Right atrium auricular region (tissue), 2 donors: Measurements from ENCODE around the gene SPRED2. TPM values are rescaled to one million over a fixed set of nuclear protein-coding genes. Genes with fewer than 3 reads are reported as not detected.

Experiments used
- DNase-seq: peaks from one replicate; pipeline ENCODE4 v3.0.0-alpha.2; 2019; ENCODE audit warnings: low spot score
- H3K27ac ChIP-seq, 2 donors: fragments of 200-600 bp; sonication (generic); 1 replicate in 1 of 2; 2 replicates in 1 of 2; pipeline ENCODE4 v1.5.1; 2016 to 2019
- H3K27me3 ChIP-seq, 2 donors: fragments of 200-600 bp; sonication (generic); one replicate each; pipeline versions ENCODE4 v1.5.1 to v1.6.0; 2017 to 2019
- H3K36me3 ChIP-seq: fragments of 200-600 bp; sonication (generic); one replicate; pipeline ENCODE4 v1.5.1; 2016
- H3K4me1 ChIP-seq, 2 donors: fragments of 200-600 bp; sonication (generic); one replicate each; pipeline versions ENCODE4 v1.5.1 to v1.6.0; 2017 to 2019
- H3K4me3 ChIP-seq, 2 donors: fragments of 200-600 bp; sonication (generic); 1 replicate in 1 of 2; 2 replicates in 1 of 2; pipeline ENCODE4 v1.5.1; 2017 to 2019; ENCODE audit warnings: mild to moderate bottlenecking in 1 of 2, moderate library complexity in 1 of 2
- H3K9me3 ChIP-seq, 2 donors: fragments of 200-600 bp; sonication (generic); one replicate each; pipeline ENCODE4 v1.5.1; 2019
- total RNA-seq, 2 donors: library from RNA; depleted of rRNA; stranded (reverse); fragments of >200 nt; gene quantifications; one replicate each; pipeline ENCODE4 v1.1.0, GENCODE V29; 2016
- TF ChIP-seq, protein P1 (sequence below), 2 donors: fragments of 200-600 bp; sonication (generic); IDR thresholded peaks; one replicate each; pipeline ENCODE4 v1.5.1; 2019; ENCODE audit warnings: antibody characterized with exemption in 2 of 2

The SPRED2 gene
- total RNA-seq, 2 donors from 2014 or later, result 14.7 to 17.3 TPM

DNA sequence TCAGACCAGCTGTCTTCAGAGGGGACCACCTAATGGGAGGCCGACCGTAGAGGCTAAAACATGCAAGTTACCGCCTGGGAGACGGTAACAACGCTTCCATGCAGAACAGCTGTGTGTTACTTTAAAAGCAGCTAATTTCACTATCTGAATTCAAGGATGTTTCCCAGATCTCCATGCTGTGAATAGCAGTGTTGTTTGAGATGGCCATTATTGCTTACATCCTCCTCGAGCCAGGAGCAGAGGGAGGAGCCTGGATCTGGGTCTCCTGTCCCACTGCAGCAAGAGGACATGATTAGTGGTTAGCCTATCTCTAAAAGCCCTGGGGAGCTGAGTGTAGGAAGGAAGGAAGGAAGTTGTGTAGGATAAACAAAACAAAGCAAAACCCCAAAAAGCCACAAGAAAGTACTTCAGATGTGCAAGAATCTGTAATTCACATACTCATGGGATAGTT is 153.8 kb downstream of the SPRED2 start:
- no peak overlapping the region for H3K4me3 ChIP-seq
- H3K27ac ChIP-seq, result no peak overlapping the region
- peak; percentile 26 for DNase-seq
- no peaks in the 10 kb centered on the region for H3K9me3 ChIP-seq
- peaks cover 0 to 40% of the 10 kb centered on the region in 2 donors for H3K4me1 ChIP-seq
- TF ChIP-seq, protein P1, sequence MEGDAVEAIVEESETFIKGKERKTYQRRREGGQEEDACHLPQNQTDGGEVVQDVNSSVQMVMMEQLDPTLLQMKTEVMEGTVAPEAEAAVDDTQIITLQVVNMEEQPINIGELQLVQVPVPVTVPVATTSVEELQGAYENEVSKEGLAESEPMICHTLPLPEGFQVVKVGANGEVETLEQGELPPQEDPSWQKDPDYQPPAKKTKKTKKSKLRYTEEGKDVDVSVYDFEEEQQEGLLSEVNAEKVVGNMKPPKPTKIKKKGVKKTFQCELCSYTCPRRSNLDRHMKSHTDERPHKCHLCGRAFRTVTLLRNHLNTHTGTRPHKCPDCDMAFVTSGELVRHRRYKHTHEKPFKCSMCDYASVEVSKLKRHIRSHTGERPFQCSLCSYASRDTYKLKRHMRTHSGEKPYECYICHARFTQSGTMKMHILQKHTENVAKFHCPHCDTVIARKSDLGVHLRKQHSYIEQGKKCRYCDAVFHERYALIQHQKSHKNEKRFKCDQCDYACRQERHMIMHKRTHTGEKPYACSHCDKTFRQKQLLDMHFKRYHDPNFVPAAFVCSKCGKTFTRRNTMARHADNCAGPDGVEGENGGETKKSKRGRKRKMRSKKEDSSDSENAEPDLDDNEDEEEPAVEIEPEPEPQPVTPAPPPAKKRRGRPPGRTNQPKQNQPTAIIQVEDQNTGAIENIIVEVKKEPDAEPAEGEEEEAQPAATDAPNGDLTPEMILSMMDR (IDR thresholded peaks at IDR 0.05), result no peak
- H3K27me3 ChIP-seq, result no peaks in the 10 kb centered on the region
- no peaks in the 10 kb centered on the region for H3K36me3 ChIP-seq

DNA sequence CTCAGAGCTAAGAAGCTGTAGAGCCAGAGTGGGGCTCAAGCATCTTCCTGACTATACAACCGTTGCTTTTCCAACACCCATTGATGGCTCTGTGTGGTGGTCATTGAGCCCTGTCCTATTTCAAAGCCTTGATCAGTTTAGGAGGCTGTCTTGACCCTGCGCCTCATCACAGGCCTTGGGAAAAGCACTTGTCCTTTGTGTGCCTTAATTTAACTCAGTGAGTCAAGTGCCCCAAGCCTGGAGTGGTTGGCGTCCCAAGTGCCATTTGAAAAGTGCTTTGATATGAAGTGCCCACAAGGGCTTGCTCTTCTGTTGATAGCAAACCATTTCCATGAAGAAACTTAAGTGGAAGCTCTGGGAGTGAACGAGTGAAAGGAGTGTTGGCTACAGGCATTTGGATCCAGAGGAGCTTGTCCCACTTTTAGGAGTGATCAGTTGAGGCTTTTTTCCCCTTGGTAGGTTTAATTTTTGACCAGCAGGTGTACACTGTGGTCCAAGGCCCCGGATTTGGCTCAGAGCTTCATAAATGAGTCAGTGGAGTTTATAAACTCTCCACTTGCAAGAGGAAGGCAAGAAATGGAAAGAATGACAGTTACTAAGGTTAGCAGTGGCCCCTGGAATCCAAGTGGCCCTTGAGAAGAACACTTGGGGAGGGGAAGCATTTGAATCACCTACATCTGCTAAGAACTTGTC is 154.5 kb downstream of the SPRED2 start:
- Histone ChIP-seq H3K27ac (no peak overlapping the region), H3K36me3 (peaks cover 5% of the 10 kb centered on the region), H3K9me3 (no peaks in the 10 kb centered on the region), H3K4me1 (peaks cover 0 to 40% of the 10 kb centered on the region in 2 donors), H3K27me3 (no peaks in the 10 kb centered on the region), H3K4me3 (no peak overlapping the region)
- DNase-seq, result peak; percentile 55
- TF ChIP-seq, protein P1 (IDR thresholded peaks at IDR 0.05), result no peak

GRCh38 chr2:65277118-65277517 is 155.3 kb downstream of the SPRED2 start:
- TF ChIP-seq, protein P1 (IDR thresholded peaks at IDR 0.05), result no peak
- Histone ChIP-seq H3K4me3 (no peak overlapping the region), H3K9me3 (no peaks in the 10 kb centered on the region), H3K4me1 (peaks cover 0 to 32% of the 10 kb centered on the region in 2 donors), H3K36me3 (peaks cover 10% of the 10 kb centered on the region), H3K27me3 (no peaks in the 10 kb centered on the region), H3K27ac (no peak overlapping the region)
- DNase-seq, result no peak

DNA sequence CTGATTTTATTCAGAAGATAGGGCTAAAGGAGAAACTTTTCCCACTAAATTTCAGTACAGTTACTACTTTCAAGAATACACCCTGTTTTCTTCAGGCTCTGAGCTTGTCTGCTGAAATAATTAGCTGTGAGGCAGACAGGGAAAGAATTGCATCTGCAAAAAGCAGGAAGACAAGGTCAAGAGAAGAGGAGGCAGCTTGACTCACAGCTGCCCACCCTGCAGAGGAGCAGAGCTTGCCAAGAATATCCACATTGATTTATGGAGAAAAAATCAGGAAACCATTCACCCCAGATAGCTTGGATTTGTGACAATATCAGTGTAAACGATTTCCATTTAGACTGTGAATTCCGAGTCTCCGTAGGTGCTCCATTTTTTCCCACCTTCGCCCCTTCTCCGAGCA is 155.8 kb downstream of the SPRED2 start:
- peaks cover 15% of the 10 kb centered on the region for H3K36me3 ChIP-seq
- H3K27ac ChIP-seq, result no peak overlapping the region
- no peak overlapping the region for H3K4me3 ChIP-seq
- H3K27me3 ChIP-seq, result no peaks in the 10 kb centered on the region
- H3K4me1 ChIP-seq, result peaks cover 0 to 30% of the 10 kb centered on the region in 2 donors
- TF ChIP-seq, protein P1 (IDR thresholded peaks at IDR 0.05), result no peak
- DNase-seq, result no peak
- no peaks in the 10 kb centered on the region for H3K9me3 ChIP-seq

- DNase-seq, result no peak
- H3K4me1 ChIP-seq, result peaks cover 0 to 30% of the 10 kb centered on the region in 2 donors
- TF ChIP-seq, protein P1 (IDR thresholded peaks at IDR 0.05), result no peak
- peaks cover 17% of the 10 kb centered on the region for H3K36me3 ChIP-seq
- no peak overlapping the region for H3K4me3 ChIP-seq
- no peaks in the 10 kb centered on the region for H3K27me3 ChIP-seq
- H3K9me3 ChIP-seq, result no peaks in the 10 kb centered on the region
- H3K27ac ChIP-seq, result no peak overlapping the region
Observed at GRCh38 chr2:65275141-65275915, 157.1 kb downstream of the SPRED2 start.
